Endodermal cell (in vitro differentiated cells): ENCODE measurements around the gene SLC25A47. TPM values are rescaled to one million over a fixed set of nuclear protein-coding genes. Genes with fewer than 3 reads are reported as not detected.

Experiments used
- DNase-seq: peaks from one replicate; pipeline ENCODE4 v3.0.0-alpha.2; 2017
- H3K27ac ChIP-seq: 2 replicates; pipeline ENCODE4 v1.5.1; 2013; ENCODE audit warnings: mild to moderate bottlenecking, low read depth, low read length, moderate library complexity
- H3K27me3 ChIP-seq: 2 replicates; pipeline ENCODE4 v1.6.1; 2013; ENCODE audit warnings: mild to moderate bottlenecking, low read length, moderate library complexity; ENCODE audit not compliant: insufficient read depth, control insufficient read depth, poor library complexity, severe bottlenecking
- H3K36me3 ChIP-seq: 2 replicates; pipeline ENCODE4 v1.7.0; 2013; ENCODE audit warnings: mild to moderate bottlenecking, low read length, moderate library complexity; ENCODE audit not compliant: control insufficient read depth, insufficient read depth
- H3K4me1 ChIP-seq: one replicate; pipeline ENCODE4 v1.7.0; 2013; ENCODE audit warnings: low read length; ENCODE audit not compliant: control insufficient read depth, insufficient read depth
- H3K4me3 ChIP-seq: 2 replicates; pipeline ENCODE4 v1.5.1; 2013; ENCODE audit warnings: mild to moderate bottlenecking, low read length, moderate library complexity
- H3K9ac ChIP-seq: 2 replicates; pipeline ENCODE4 v1.6.1; 2013; ENCODE audit warnings: mild to moderate bottlenecking, low read length, moderate library complexity; ENCODE audit not compliant: poor library complexity, severe bottlenecking; ENCODE audit errors: extremely low read depth
- H3K9me3 ChIP-seq: 2 replicates; pipeline ENCODE4 v1.6.1; 2013; ENCODE audit warnings: mild to moderate bottlenecking, low read length, moderate library complexity; ENCODE audit not compliant: control insufficient read depth
- H3K27ac Mint-ChIP-seq: 2 replicates; pipeline ENCODE4 v1.8.0; 2020; ENCODE audit warnings: mixed read lengths
- H3K27me3 Mint-ChIP-seq: 2 replicates; pipeline ENCODE4 v1.8.0; 2021; ENCODE audit warnings: mild to moderate bottlenecking, mixed read lengths; ENCODE audit not compliant: insufficient read depth
- H3K36me3 Mint-ChIP-seq: 2 replicates; pipeline ENCODE4 v1.8.0; 2020; ENCODE audit warnings: low read depth, mixed read lengths
- H3K4me1 Mint-ChIP-seq: 2 replicates; pipeline ENCODE4 v1.8.0; 2020; ENCODE audit warnings: mixed read lengths
- H3K4me3 Mint-ChIP-seq: 2 replicates; pipeline ENCODE4 v1.8.0; 2020; ENCODE audit warnings: mild to moderate bottlenecking, moderate library complexity, mixed read lengths
- H3K9me3 Mint-ChIP-seq: 2 replicates; pipeline ENCODE4 v1.8.0; 2020; ENCODE audit warnings: mild to moderate bottlenecking, mixed read lengths
- CTCF ChIP-seq: fragments of 200-600 bp; sonication (generic); conservative IDR thresholded peaks from 2 replicates; pipeline ENCODE4 v1.5.0; 2021; ENCODE audit warnings: antibody characterized with exemption, mild to moderate bottlenecking
- WGBS, 2 experiments: methylation state at CpG; one replicate each; pipeline versions ENCODE4 v1.1.5 to v1.1.7; 2013; ENCODE audit warnings: missing lambda C conversion rate in 2 of 2, mixed read lengths in 1 of 2; ENCODE audit not compliant: insufficient coverage in 1 of 2, insufficient read length in 1 of 2; 5-methylcytosine and 5-hydroxymethylcytosine counted together
- total RNA-seq, 2 donors: library from RNA; stranded (reverse); fragmentation: NEBNext Ultra II Directional in 1 of 2; extraction: Animal tissue kit (Norgen Biotek cat#: 25700) in 1 of 2; gene quantifications; 2 replicates in 1 of 2; 3 replicates in 1 of 2; pipeline ENCODE4 v1.2.1, GENCODE V29; 2021

The SLC25A47 gene
- total RNA-seq, 2 donors from 2014 or later: not detected

GRCh38 chr14:100313464-100314230 lies 9.5 kb upstream of the SLC25A47 start:
- Histone ChIP-seq H3K36me3 (no peaks in the 10 kb centered on the region), H3K27ac (no peak overlapping the region), H3K9ac (no peak overlapping the region), H3K9me3 (no peaks in the 10 kb centered on the region), H3K4me1 (peaks cover 10% of the 10 kb centered on the region), H3K27me3 (no peaks in the 10 kb centered on the region), H3K4me3 (no peak overlapping the region)
- 95% methylated on average over 11 to 26 of the region's 26 CpGs for WGBS, 2 experiments
- DNase-seq: no peak
- peaks cover 23% of the 10 kb centered on the region for H3K4me1 Mint-ChIP-seq
- TF ChIP-seq CTCF: no peak
- H3K27ac Mint-ChIP-seq: peak overlapping the region; percentile 17
- H3K27me3 Mint-ChIP-seq: no peaks in the 10 kb centered on the region
- no peak overlapping the region for H3K4me3 Mint-ChIP-seq
- H3K36me3 Mint-ChIP-seq: no peaks in the 10 kb centered on the region
- no peaks in the 10 kb centered on the region for H3K9me3 Mint-ChIP-seq

- H3K9ac ChIP-seq: no peak overlapping the region
- H3K27ac ChIP-seq: no peak overlapping the region
- Mint-ChIP-seq H3K4me3 (no peak overlapping the region), H3K4me1 (peaks cover 22% of the 10 kb centered on the region), H3K36me3 (no peaks in the 10 kb centered on the region), H3K27ac (no peak overlapping the region), H3K27me3 (no peaks in the 10 kb centered on the region), H3K9me3 (no peaks in the 10 kb centered on the region)
- 85 to 94% methylated on average over 4 to 6 of the region's 6 CpGs for WGBS, 2 experiments
- DNase-seq: no peak
- no peak overlapping the region for H3K4me3 ChIP-seq
- H3K36me3 ChIP-seq: no peaks in the 10 kb centered on the region
- H3K4me1 ChIP-seq: peaks cover 10% of the 10 kb centered on the region
- TF ChIP-seq CTCF: no peak
- no peaks in the 10 kb centered on the region for H3K27me3 ChIP-seq
- no peaks in the 10 kb centered on the region for H3K9me3 ChIP-seq
Measured at GRCh38 chr14:100314724-100315123, 8.4 kb upstream of the SLC25A47 start.

GRCh38 chr14:100317389-100317788 lies 5.8 kb upstream of the SLC25A47 start:
- Histone ChIP-seq H3K27me3 (no peaks in the 10 kb centered on the region), H3K9me3 (no peaks in the 10 kb centered on the region), H3K27ac (no peak overlapping the region), H3K36me3 (no peaks in the 10 kb centered on the region), H3K4me1 (peaks cover 6% of the 10 kb centered on the region), H3K9ac (no peak overlapping the region), H3K4me3 (no peak overlapping the region)
- Mint-ChIP-seq H3K4me3 (no peak overlapping the region), H3K27ac (no peak overlapping the region), H3K4me1 (peaks cover 10% of the 10 kb centered on the region), H3K27me3 (no peaks in the 10 kb centered on the region), H3K9me3 (no peaks in the 10 kb centered on the region), H3K36me3 (no peaks in the 10 kb centered on the region)
- no peak for TF ChIP-seq CTCF
- 87 to 93% methylated on average over 3 to 6 of the region's 6 CpGs for WGBS, 2 experiments
- DNase-seq: no peak
